H4 (cell line): Measurements from ENCODE around the gene DCP1A. TPM values are rescaled to one million over a fixed set of nuclear protein-coding genes. Genes with fewer than 3 reads are reported as not detected.

ENCODE experiments used
- DNase-seq: peaks from one replicate; pipeline ENCODE4 v3.0.0-alpha.2; 2015; ENCODE audit warnings: low spot score
- total RNA-seq: library from RNA; depleted of rRNA; stranded (reverse); fragments of >200 nt; shearing (Covaris generic); gene quantifications from 2 replicates; pipeline ENCODE4 v1.2.3, GENCODE V29; 2014; rRNA removed

The DCP1A gene
- total RNA-seq, 1 experiment from 2014 or later, result 6.5 TPM

GRCh38 chr3:53244271-53244670, 103.1 kb downstream of the DCP1A start:
- DNase-seq, result no peak

GRCh38 chr3:53243785-53244184, 103.6 kb downstream of the DCP1A start:
- no peak for DNase-seq

- no peak for DNase-seq
Observed at GRCh38 chr3:53243165-53243564, 104.2 kb downstream of the DCP1A start.

- no peak for DNase-seq
Observed at GRCh38 chr3:53242642-53243041, 104.7 kb downstream of the DCP1A start.

GRCh38 chr3:53242155-53242554, 105.2 kb downstream of the DCP1A start:
- no peak for DNase-seq

- no peak for DNase-seq
Observed at GRCh38 chr3:53240989-53241972, 106.1 kb downstream of the DCP1A start.

- DNase-seq, result no peak
Observed at GRCh38 chr3:53239800-53240199, 107.5 kb downstream of the DCP1A start.

- DNase-seq, result no peak
Observed at GRCh38 chr3:53238886-53239285, 108.5 kb downstream of the DCP1A start.

GRCh38 chr3:53238051-53238850, 109.1 kb downstream of the DCP1A start:
- DNase-seq, result peak; percentile 87

- peak; percentile 76 for DNase-seq
Observed at GRCh38 chr3:53236112-53236841, 111.1 kb downstream of the DCP1A start.

GRCh38 chr3:53235545-53235944, 111.8 kb downstream of the DCP1A start:
- DNase-seq, result no peak

- DNase-seq, result no peak
Observed at GRCh38 chr3:53234841-53235232, 112.5 kb downstream of the DCP1A start.

- no peak for DNase-seq
Observed at GRCh38 chr3:53234130-53234840, 113.1 kb downstream of the DCP1A start.

Other genes with a start within 250 kb of the DCP1A start
- gene RFT1, start 217.1 kb downstream of the DCP1A start, total RNA-seq, result 6.2 and 16.5 TPM in 2 replicates
- 0.35 and 1.2 TPM in 2 replicates for gene PRKCD, start 186.3 kb downstream of the DCP1A start, total RNA-seq
- 404 and 447 TPM in 2 replicates for gene TKT, start 91.5 kb downstream of the DCP1A start, total RNA-seq
- 1.3 and 1.4 TPM in 2 replicates for gene CACNA1D, start 147.1 kb upstream of the DCP1A start, total RNA-seq